DMS79 treated with DMSO at 0.1 percent for 48 hours (cell line): ENCODE data around the gene FAM177B.
"Not testable (repeated sequence)": the region's sequence is repeated elsewhere in the genome, so short reads cannot be mapped to it uniquely, and the experiment has no call there.

Experiments
- DNase-seq: peaks from one replicate; lab custom pipeline; 2025; lab: John Stamatoyannopoulos, UW

Gene FAM177B

GRCh38 chr1:222739929-222740328 lies 2.9 kb downstream of the FAM177B start:
- no peak for DNase-seq

GRCh38 chr1:222741630-222742457 lies 4.8 kb downstream of the FAM177B start:
- not testable (repeated sequence) for DNase-seq

- DNase-seq: peak; percentile 23
Measured at GRCh38 chr1:222749927-222750326, 12.9 kb downstream of the FAM177B start.

GRCh38 chr1:222750651-222751050 lies 13.6 kb downstream of the FAM177B start:
- no peak for DNase-seq

- no peak for DNase-seq
Measured at GRCh38 chr1:222751255-222751654, 14.3 kb downstream of the FAM177B start.

GRCh38 chr1:222754366-222755139 lies 17.6 kb downstream of the FAM177B start:
- DNase-seq: no peak

GRCh38 chr1:222757646-222758268 lies 20.8 kb downstream of the FAM177B start:
- DNase-seq: no peak

- no peak for DNase-seq
Measured at GRCh38 chr1:222759451-222760035, 22.5 kb downstream of the FAM177B start.

- DNase-seq: no peak
Measured at GRCh38 chr1:222761083-222761482, 24.1 kb downstream of the FAM177B start.

- DNase-seq: not testable (repeated sequence)
Measured at GRCh38 chr1:222762178-222762577, 25.2 kb downstream of the FAM177B start.

GRCh38 chr1:222767152-222767571 lies 30.2 kb downstream of the FAM177B start:
- DNase-seq: no peak

GRCh38 chr1:222768592-222768991 lies 31.6 kb downstream of the FAM177B start:
- DNase-seq: no peak

GRCh38 chr1:222769181-222769580 lies 32.2 kb downstream of the FAM177B start:
- no peak for DNase-seq

GRCh38 chr1:222769971-222770620 lies 33.1 kb downstream of the FAM177B start:
- DNase-seq: no peak

- no peak for DNase-seq
Measured at GRCh38 chr1:222772996-222773379, 36.0 kb downstream of the FAM177B start.

GRCh38 chr1:222777463-222777862 lies 40.5 kb downstream of the FAM177B start:
- DNase-seq: no peak

GRCh38 chr1:222777977-222778376 lies 41.0 kb downstream of the FAM177B start:
- peak; percentile 4 for DNase-seq

- no peak for DNase-seq
Measured at GRCh38 chr1:222781251-222781650, 44.2 kb downstream of the FAM177B start.

- DNase-seq: no peak
Measured at GRCh38 chr1:222783051-222783450, 46.0 kb downstream of the FAM177B start.

GRCh38 chr1:222784371-222784770 lies 47.4 kb downstream of the FAM177B start:
- no peak for DNase-seq

GRCh38 chr1:222784916-222785315 lies 47.9 kb downstream of the FAM177B start:
- peak; percentile 42 for DNase-seq

- no peak for DNase-seq
Measured at GRCh38 chr1:222785529-222785928, 48.5 kb downstream of the FAM177B start.
